Liver (tissue), 9 donors: ENCODE data around the gene KMT2A. TPM values are rescaled to one million over a fixed set of nuclear protein-coding genes. Genes with fewer than 3 reads are reported as not detected.

Source experiments
- DNase-seq: peaks from one replicate; pipeline ENCODE4 v3.0.0-alpha.2; 2017; ENCODE audit warnings: low spot score
- H3K27ac ChIP-seq, 2 donors: one replicate each; pipeline ENCODE4 v1.7.0; 2013; ENCODE audit warnings: inconsistent platforms in 2 of 2, low read length in 2 of 2, control low read depth in 1 of 2, low read depth in 1 of 2, mild to moderate bottlenecking in 1 of 2
- H3K27me3 ChIP-seq, 4 donors: one replicate each; pipeline versions ENCODE4 v1.6.1 to v1.7.0; 2013; ENCODE audit warnings: low read length in 3 of 4, inconsistent platforms in 1 of 4, mild to moderate bottlenecking in 1 of 4, moderate library complexity in 1 of 4; ENCODE audit not compliant: control insufficient read depth in 4 of 4, insufficient read depth in 4 of 4
- H3K36me3 ChIP-seq, 4 donors: one replicate each; pipeline versions ENCODE4 v1.6.1 to v1.7.0; 2013; ENCODE audit warnings: low read length in 3 of 4, mild to moderate bottlenecking in 3 of 4, low read depth in 1 of 4, moderate library complexity in 1 of 4; ENCODE audit not compliant: control insufficient read depth in 4 of 4, insufficient read depth in 3 of 4
- H3K4me1 ChIP-seq, 4 donors: one replicate each; pipeline versions ENCODE4 v1.6.1 to v1.7.0; 2013; ENCODE audit warnings: low read length in 3 of 4, mild to moderate bottlenecking in 3 of 4, moderate library complexity in 1 of 4; ENCODE audit not compliant: control insufficient read depth in 4 of 4, insufficient read depth in 4 of 4
- H3K4me3 ChIP-seq, 3 donors: one replicate each; pipeline versions ENCODE4 v1.6.1 to v1.7.0; 2013; ENCODE audit warnings: low read length in 3 of 3, control low read depth in 1 of 3, low read depth in 1 of 3, mild to moderate bottlenecking in 1 of 3
- H3K9ac ChIP-seq, 2 donors: one replicate each; pipeline ENCODE4 v1.7.0; 2013; ENCODE audit warnings: low read length in 2 of 2, mild to moderate bottlenecking in 2 of 2, moderate library complexity in 2 of 2, control low read depth in 1 of 2, low read depth in 1 of 2
- H3K9me3 ChIP-seq, 4 donors: one replicate each; pipeline versions ENCODE4 v1.6.1 to v1.7.0; 2013; ENCODE audit warnings: low read length in 3 of 4; ENCODE audit not compliant: control insufficient read depth in 4 of 4
- EGR1 ChIP-seq, 2 donors: IDR thresholded peaks; 2 replicates each; pipeline ENCODE4 v1.6.1; 2016 to 2018; ENCODE audit warnings: antibody characterized with exemption in 2 of 2, low read depth in 2 of 2
- FOXA1 ChIP-seq: IDR thresholded peaks from 2 replicates; pipeline ENCODE4 v1.6.1; 2016; ENCODE audit warnings: antibody characterized with exemption
- FOXA2 ChIP-seq: IDR thresholded peaks from 2 replicates; pipeline ENCODE4 v1.6.1; 2016; ENCODE audit warnings: antibody characterized with exemption
- GABPA ChIP-seq, 2 donors: IDR thresholded peaks in 1 of 2; conservative IDR thresholded peaks in 1 of 2; 2 replicates each; pipeline ENCODE4 v1.6.1; 2016; ENCODE audit warnings: antibody characterized with exemption in 2 of 2, mild to moderate bottlenecking in 1 of 2, moderate library complexity in 1 of 2
- HNF4A ChIP-seq, 2 donors: conservative IDR thresholded peaks; 2 replicates each; pipeline ENCODE4 v1.6.1; 2016; ENCODE audit warnings: antibody characterized with exemption in 2 of 2, mild to moderate bottlenecking in 2 of 2
- HNF4G ChIP-seq: IDR thresholded peaks from 2 replicates; pipeline ENCODE4 v1.6.1; 2016; ENCODE audit warnings: antibody characterized with exemption
- JUND ChIP-seq, 2 donors: IDR thresholded peaks; 2 replicates each; pipeline ENCODE4 v1.6.1; 2016; ENCODE audit warnings: antibody characterized with exemption in 2 of 2
- MAX ChIP-seq: IDR thresholded peaks from 2 replicates; pipeline ENCODE4 v1.6.1; 2016; ENCODE audit warnings: antibody characterized with exemption
- NR2F2 ChIP-seq: IDR thresholded peaks from 2 replicates; pipeline ENCODE4 v1.6.1; 2016; ENCODE audit warnings: antibody characterized with exemption
- RAD21 ChIP-seq, 2 donors: IDR thresholded peaks; 2 replicates each; pipeline ENCODE4 v1.6.1; 2016; ENCODE audit warnings: antibody characterized with exemption in 2 of 2, mild to moderate bottlenecking in 2 of 2
- REST ChIP-seq: IDR thresholded peaks from 2 replicates; pipeline ENCODE4 v1.6.1; 2016; ENCODE audit warnings: antibody characterized with exemption, mild to moderate bottlenecking
- RXRA ChIP-seq, 2 donors: IDR thresholded peaks; 2 replicates each; pipeline ENCODE4 v1.6.1; 2017 to 2018; ENCODE audit warnings: antibody characterized with exemption in 2 of 2, mild to moderate bottlenecking in 1 of 2
- SP1 ChIP-seq: IDR thresholded peaks from 2 replicates; pipeline ENCODE4 v1.6.1; 2018; ENCODE audit warnings: antibody characterized with exemption, mild to moderate bottlenecking
- TAF1 ChIP-seq: conservative IDR thresholded peaks from 2 replicates; pipeline ENCODE4 v1.6.1; 2016; ENCODE audit warnings: antibody characterized with exemption, mild to moderate bottlenecking
- YY1 ChIP-seq: IDR thresholded peaks from 2 replicates; pipeline ENCODE4 v1.6.1; 2016; ENCODE audit warnings: antibody characterized with exemption, mild to moderate bottlenecking
- WGBS: extraction: QIAGEN DNeasy Blood & Tissue Kit; methylation state at CpG from one replicate; pipeline ENCODE4 v1.1.7; 2013; 5-methylcytosine and 5-hydroxymethylcytosine counted together
- polyA plus RNA-seq, 2 donors: library from polyadenylated mRNA; stranded (reverse) in 1 of 2; unstranded in 1 of 2; fragments of 200-250 nt in 1 of 2; fragments of >200 nt in 1 of 2; fragmentation: Nextera tagmentation in 1 of 2; extraction: Ambion mirVana in 1 of 2; gene quantifications; one replicate each; pipeline versions ENCODE4 v1.2.1 to v1.2.3, GENCODE V29; 2013 to 2015
- total RNA-seq, 2 donors: library from RNA; depleted of rRNA; stranded (reverse); fragments of >200 nt; gene quantifications; one replicate each; pipeline ENCODE4 v1.2.3, GENCODE V29; 2014
- TF ChIP-seq, protein P1 (sequence below): IDR thresholded peaks from 2 replicates; pipeline ENCODE4 v1.6.1; 2016; ENCODE audit warnings: antibody characterized with exemption
- TF ChIP-seq, protein P2 (sequence below): IDR thresholded peaks from 2 replicates; pipeline ENCODE4 v1.6.1; 2016; ENCODE audit warnings: antibody characterized with exemption
- TF ChIP-seq, protein P3 (sequence below): fragments of 150-350 bp; IDR thresholded peaks from 2 replicates; pipeline ENCODE4 v1.5.1; 2017; ENCODE audit warnings: improper control_type of control experiment, low read depth, low read length; ENCODE audit not compliant: missing input control
- donor health status: healthy.
- donor health status: healthy.
- donor health status: healthy.
- donor health status: healthy.
- donor health status: healthy.

Gene KMT2A
- total and polyA plus RNA-seq, 4 donors, result 4.3 to 27.9 (median 12.9) TPM

- WGBS, result 95% methylated on average over 3 of the region's 3 CpGs
- Histone ChIP-seq H3K36me3 (peaks cover 3 to 66% (median 46%) of the 10 kb centered on the region in 4 donors), H3K4me3 (no peak overlapping the region), H3K27ac (no peak overlapping the region), H3K9me3 (no peaks in the 10 kb centered on the region), H3K27me3 (no peaks in the 10 kb centered on the region), H3K4me1 (no peaks in the 10 kb centered on the region), H3K9ac (no peak overlapping the region)
- no peak for DNase-seq
- TF ChIP-seq JUND (IDR thresholded peaks at IDR 0.05) (no peak), EGR1 (IDR thresholded peaks at IDR 0.05; ENCODE audit: low read depth in 2 of 2) (no peak)
Measured at GRCh38 chr11:118484405-118484804, 48.1 kb downstream of the KMT2A start.

GRCh38 chr11:118485273-118485672 is 49.0 kb downstream of the KMT2A start:
- no peaks in the 10 kb centered on the region for H3K4me1 ChIP-seq
- H3K9ac ChIP-seq, result no peak overlapping the region
- H3K36me3 ChIP-seq, result peaks cover 3 to 68% (median 48%) of the 10 kb centered on the region in 4 donors
- TF ChIP-seq RAD21 (IDR thresholded peaks at IDR 0.05) (peak; percentile 6 to 31), HNF4A (conservative IDR thresholded peaks at IDR 0.05) (no peak)
- no peaks in the 10 kb centered on the region for H3K9me3 ChIP-seq
- DNase-seq, result no peak
- H3K27me3 ChIP-seq, result no peaks in the 10 kb centered on the region
- no peak overlapping the region for H3K27ac ChIP-seq
- no peak overlapping the region for H3K4me3 ChIP-seq

DNA sequence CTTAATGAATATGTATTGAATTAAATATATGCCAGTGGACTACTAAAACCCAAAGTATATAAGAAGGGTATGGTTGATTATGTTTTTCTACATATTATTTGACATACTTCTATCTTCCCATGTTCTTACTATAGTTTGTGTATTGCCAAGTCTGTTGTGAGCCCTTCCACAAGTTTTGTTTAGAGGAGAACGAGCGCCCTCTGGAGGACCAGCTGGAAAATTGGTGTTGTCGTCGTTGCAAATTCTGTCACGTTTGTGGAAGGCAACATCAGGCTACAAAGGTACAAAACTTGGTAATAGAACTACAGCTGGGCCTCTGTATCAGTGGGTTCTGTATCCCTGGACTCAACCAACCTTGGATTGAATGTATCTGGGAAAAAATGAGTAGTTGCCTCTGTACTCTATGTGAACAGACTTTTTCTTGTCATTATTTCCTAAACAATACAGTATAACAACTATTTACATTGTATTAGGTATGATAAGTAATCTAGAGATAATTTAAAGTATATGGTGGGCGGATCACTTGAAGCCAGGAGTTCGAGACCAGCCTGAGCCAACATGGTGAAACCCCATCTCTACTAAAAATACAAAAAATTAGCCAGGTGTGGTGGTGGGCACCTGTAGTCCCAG is 52.3 kb downstream of the KMT2A start:
- Histone ChIP-seq H3K4me3 (no peak overlapping the region), H3K36me3 (peaks cover 1 to 61% (median 47%) of the 10 kb centered on the region in 4 donors), H3K27ac (no peak overlapping the region), H3K4me1 (no peaks in the 10 kb centered on the region), H3K27me3 (no peaks in the 10 kb centered on the region), H3K9me3 (no peaks in the 10 kb centered on the region), H3K9ac (no peak overlapping the region)
- peak; percentile 84 for DNase-seq
- 28% methylated on average over 7 of the region's 7 CpGs for WGBS
- no peak for TF ChIP-seq FOXA1
- TF ChIP-seq, protein P1, sequence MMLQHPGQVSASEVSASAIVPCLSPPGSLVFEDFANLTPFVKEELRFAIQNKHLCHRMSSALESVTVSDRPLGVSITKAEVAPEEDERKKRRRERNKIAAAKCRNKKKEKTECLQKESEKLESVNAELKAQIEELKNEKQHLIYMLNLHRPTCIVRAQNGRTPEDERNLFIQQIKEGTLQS, result peak; percentile 47
- no peak for TF ChIP-seq EGR1 (IDR thresholded peaks at IDR 0.05; ENCODE audit: low read depth in 2 of 2)
- TF ChIP-seq HNF4G, result no peak
- no peak for TF ChIP-seq FOXA2
- no peak for TF ChIP-seq NR2F2
- no peak for TF ChIP-seq GABPA (IDR thresholded peaks at IDR 0.05 in 1 of 2, conservative IDR thresholded peaks at IDR 0.05 in 1 of 2)
- TF ChIP-seq, protein P2, sequence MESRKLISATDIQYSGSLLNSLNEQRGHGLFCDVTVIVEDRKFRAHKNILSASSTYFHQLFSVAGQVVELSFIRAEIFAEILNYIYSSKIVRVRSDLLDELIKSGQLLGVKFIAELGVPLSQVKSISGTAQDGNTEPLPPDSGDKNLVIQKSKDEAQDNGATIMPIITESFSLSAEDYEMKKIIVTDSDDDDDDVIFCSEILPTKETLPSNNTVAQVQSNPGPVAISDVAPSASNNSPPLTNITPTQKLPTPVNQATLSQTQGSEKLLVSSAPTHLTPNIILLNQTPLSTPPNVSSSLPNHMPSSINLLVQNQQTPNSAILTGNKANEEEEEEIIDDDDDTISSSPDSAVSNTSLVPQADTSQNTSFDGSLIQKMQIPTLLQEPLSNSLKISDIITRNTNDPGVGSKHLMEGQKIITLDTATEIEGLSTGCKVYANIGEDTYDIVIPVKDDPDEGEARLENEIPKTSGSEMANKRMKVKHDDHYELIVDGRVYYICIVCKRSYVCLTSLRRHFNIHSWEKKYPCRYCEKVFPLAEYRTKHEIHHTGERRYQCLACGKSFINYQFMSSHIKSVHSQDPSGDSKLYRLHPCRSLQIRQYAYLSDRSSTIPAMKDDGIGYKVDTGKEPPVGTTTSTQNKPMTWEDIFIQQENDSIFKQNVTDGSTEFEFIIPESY, result no peak
- TF ChIP-seq RXRA (IDR thresholded peaks at IDR 0.05), result no peak
- no peak for TF ChIP-seq HNF4A (conservative IDR thresholded peaks at IDR 0.05)
- peak; percentile 95 to 97 for TF ChIP-seq RAD21 (IDR thresholded peaks at IDR 0.05)
- TF ChIP-seq TAF1, result no peak
- TF ChIP-seq REST, result no peak
- TF ChIP-seq JUND (IDR thresholded peaks at IDR 0.05), result no peak
- TF ChIP-seq MAX, result no peak
- no peak for TF ChIP-seq SP1
- TF ChIP-seq, protein P3, sequence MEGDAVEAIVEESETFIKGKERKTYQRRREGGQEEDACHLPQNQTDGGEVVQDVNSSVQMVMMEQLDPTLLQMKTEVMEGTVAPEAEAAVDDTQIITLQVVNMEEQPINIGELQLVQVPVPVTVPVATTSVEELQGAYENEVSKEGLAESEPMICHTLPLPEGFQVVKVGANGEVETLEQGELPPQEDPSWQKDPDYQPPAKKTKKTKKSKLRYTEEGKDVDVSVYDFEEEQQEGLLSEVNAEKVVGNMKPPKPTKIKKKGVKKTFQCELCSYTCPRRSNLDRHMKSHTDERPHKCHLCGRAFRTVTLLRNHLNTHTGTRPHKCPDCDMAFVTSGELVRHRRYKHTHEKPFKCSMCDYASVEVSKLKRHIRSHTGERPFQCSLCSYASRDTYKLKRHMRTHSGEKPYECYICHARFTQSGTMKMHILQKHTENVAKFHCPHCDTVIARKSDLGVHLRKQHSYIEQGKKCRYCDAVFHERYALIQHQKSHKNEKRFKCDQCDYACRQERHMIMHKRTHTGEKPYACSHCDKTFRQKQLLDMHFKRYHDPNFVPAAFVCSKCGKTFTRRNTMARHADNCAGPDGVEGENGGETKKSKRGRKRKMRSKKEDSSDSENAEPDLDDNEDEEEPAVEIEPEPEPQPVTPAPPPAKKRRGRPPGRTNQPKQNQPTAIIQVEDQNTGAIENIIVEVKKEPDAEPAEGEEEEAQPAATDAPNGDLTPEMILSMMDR, result peak; percentile 80
- no peak for TF ChIP-seq YY1
